Gastrocnemius medialis (tissue), 4 donors: ENCODE measurements around the gene TTLL5.

ENCODE experiments used
- POLR2A ChIP-seq, 2 donors: fragments of 450-650 bp; IDR thresholded peaks; one replicate each; pipeline ENCODE4 v1.6.1; 2017; ENCODE audit warnings: antibody characterized with exemption in 2 of 2, mild to moderate bottlenecking in 2 of 2, moderate library complexity in 2 of 2
- TF ChIP-seq, protein P1 (sequence below), 5 experiments: fragments of 450-650 bp in 3 of 5; fragments of 200-600 bp in 2 of 5; sonication (generic) in 2 of 5; IDR thresholded peaks in 4 of 5; conservative IDR thresholded peaks in 1 of 5; 1 replicate in 4 of 5; 2 replicates in 1 of 5; pipeline ENCODE4 v1.5.1; 2016 to 2019; ENCODE audit warnings: antibody characterized with exemption in 5 of 5, mild to moderate bottlenecking in 3 of 5, moderate library complexity in 3 of 5

DNA sequence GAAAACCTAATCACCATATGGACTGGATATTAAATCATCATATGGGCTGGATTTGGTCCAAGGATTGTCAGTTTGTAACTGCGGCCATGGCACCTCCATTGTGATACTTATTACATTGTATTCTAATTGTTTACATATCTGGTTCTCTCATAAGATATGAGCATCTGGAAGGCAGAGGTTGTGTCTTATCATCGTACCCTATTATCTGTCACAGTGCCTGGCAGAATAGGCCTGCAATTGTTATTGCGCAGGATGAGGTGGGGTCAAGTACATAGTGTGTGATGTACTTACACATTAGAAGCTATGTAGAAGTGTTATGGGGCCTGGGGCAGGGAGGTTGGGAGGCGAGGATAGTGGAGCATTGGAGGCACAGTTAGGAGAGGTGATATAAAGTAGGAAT, 329.3 kb downstream of the TTLL5 start:
- TF ChIP-seq POLR2A (IDR thresholded peaks at IDR 0.05), result no peak
- TF ChIP-seq, protein P1, sequence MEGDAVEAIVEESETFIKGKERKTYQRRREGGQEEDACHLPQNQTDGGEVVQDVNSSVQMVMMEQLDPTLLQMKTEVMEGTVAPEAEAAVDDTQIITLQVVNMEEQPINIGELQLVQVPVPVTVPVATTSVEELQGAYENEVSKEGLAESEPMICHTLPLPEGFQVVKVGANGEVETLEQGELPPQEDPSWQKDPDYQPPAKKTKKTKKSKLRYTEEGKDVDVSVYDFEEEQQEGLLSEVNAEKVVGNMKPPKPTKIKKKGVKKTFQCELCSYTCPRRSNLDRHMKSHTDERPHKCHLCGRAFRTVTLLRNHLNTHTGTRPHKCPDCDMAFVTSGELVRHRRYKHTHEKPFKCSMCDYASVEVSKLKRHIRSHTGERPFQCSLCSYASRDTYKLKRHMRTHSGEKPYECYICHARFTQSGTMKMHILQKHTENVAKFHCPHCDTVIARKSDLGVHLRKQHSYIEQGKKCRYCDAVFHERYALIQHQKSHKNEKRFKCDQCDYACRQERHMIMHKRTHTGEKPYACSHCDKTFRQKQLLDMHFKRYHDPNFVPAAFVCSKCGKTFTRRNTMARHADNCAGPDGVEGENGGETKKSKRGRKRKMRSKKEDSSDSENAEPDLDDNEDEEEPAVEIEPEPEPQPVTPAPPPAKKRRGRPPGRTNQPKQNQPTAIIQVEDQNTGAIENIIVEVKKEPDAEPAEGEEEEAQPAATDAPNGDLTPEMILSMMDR (IDR thresholded peaks at IDR 0.05 in 4 of 5, conservative IDR thresholded peaks at IDR 0.05 in 1 of 5), result no peak
